Measurements from ENCODE around the gene MOB1A. TPM values are rescaled to one million over a fixed set of nuclear protein-coding genes. Genes with fewer than 3 reads are reported as not detected.

MOB1A gene
- total and polyA plus RNA-seq, 2 of the 13 experiments (the other 11 are each of a cell fraction or from before 2014, with no cell fraction given), result 48.2 to 139 TPM

DNA sequence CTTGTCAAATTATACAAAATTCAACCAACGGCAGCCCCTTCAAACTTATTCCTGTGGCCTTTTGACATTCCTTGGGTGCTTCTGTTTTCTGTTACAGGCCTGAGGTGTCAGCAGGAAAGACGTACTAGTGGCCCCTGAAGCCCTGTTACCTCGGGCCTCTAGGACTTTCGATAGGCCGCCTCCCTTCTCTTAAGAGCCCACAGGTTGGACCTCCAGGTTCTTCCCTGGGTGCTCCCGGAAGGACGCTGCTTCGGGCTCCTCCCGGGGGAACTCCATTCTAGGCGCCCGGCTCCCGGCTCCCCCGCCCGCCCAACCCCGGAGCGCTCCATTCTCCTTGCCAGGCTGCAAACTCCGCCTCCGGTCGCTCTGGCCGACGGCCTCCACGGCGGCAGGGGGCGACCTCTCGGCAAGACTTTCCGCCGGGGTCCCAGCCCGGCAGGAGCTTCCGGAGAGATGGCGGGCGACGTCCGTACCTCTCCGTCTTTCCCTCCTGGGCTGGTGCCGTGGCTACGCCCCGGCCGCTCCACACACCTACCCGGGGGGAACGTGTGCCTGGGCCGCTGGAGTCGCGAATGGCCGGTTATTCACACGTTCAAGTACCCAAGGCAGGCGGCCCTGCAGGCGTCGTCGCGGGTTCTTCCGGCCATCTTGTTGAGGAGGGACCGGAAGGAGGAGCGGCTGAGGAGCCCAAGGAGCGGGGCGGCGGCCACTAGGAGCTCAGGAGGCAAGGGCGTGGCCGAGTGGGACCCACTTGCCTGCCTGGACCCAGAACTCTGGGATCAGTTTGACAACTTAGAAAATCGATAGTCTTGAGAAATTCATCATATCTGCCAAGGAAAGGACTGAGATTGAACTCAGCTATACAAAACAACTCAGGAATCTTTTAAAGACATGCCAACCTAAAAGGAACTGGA lies 58.5 kb downstream of the MOB1A start (continued):
- TF ChIP-seq, protein P1, sequence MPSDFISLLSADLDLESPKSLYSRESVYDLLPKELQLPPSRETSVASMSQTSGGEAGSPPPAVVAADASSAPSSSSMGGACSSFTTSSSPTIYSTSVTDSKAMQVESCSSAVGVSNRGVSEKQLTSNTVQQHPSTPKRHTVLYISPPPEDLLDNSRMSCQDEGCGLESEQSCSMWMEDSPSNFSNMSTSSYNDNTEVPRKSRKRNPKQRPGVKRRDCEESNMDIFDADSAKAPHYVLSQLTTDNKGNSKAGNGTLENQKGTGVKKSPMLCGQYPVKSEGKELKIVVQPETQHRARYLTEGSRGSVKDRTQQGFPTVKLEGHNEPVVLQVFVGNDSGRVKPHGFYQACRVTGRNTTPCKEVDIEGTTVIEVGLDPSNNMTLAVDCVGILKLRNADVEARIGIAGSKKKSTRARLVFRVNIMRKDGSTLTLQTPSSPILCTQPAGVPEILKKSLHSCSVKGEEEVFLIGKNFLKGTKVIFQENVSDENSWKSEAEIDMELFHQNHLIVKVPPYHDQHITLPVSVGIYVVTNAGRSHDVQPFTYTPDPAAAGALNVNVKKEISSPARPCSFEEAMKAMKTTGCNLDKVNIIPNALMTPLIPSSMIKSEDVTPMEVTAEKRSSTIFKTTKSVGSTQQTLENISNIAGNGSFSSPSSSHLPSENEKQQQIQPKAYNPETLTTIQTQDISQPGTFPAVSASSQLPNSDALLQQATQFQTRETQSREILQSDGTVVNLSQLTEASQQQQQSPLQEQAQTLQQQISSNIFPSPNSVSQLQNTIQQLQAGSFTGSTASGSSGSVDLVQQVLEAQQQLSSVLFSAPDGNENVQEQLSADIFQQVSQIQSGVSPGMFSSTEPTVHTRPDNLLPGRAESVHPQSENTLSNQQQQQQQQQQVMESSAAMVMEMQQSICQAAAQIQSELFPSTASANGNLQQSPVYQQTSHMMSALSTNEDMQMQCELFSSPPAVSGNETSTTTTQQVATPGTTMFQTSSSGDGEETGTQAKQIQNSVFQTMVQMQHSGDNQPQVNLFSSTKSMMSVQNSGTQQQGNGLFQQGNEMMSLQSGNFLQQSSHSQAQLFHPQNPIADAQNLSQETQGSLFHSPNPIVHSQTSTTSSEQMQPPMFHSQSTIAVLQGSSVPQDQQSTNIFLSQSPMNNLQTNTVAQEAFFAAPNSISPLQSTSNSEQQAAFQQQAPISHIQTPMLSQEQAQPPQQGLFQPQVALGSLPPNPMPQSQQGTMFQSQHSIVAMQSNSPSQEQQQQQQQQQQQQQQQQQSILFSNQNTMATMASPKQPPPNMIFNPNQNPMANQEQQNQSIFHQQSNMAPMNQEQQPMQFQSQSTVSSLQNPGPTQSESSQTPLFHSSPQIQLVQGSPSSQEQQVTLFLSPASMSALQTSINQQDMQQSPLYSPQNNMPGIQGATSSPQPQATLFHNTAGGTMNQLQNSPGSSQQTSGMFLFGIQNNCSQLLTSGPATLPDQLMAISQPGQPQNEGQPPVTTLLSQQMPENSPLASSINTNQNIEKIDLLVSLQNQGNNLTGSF (CRISPR knock-in tag; IDR thresholded peaks at IDR 0.05), result 0 out of 2 replicates have a peak, but pooled peaks have one; percentile 45
- TF ChIP-seq NFATC3 (CRISPR knock-in tag; IDR thresholded peaks at IDR 0.05) (peak; percentile 87), MTF2 (CRISPR knock-in tag; IDR thresholded peaks at IDR 0.05; ENCODE audit: borderline replicate concordance) (peak; percentile 100), TEAD3 (CRISPR knock-in tag; optimal IDR thresholded peaks at IDR 0.05; ENCODE audit: borderline replicate concordance) (no peak), RCOR2 (CRISPR knock-in tag; IDR thresholded peaks at IDR 0.05) (peak; percentile 37; the same call in 1 of the 2 replicates), PHF20 (CRISPR knock-in tag; IDR thresholded peaks at IDR 0.05) (peak; percentile 99), SP2 (CRISPR knock-in tag; IDR thresholded peaks at IDR 0.05) (peak; percentile 68), ETV5 (CRISPR knock-in tag; IDR thresholded peaks at IDR 0.05; ENCODE audit: borderline replicate concordance) (peak; percentile 98), ZFP37 (CRISPR knock-in tag; IDR thresholded peaks at IDR 0.05; ENCODE audit: borderline replicate concordance) (peak; percentile 90; the same call in 1 of the 2 replicates), ZNF75D (CRISPR knock-in tag; IDR thresholded peaks at IDR 0.05; ENCODE audit: borderline replicate concordance) (no peak; the same call in 1 of the 2 replicates), MED1 (CRISPR knock-in tag; IDR thresholded peaks at IDR 0.05) (peak; percentile 77; the same call in 1 of the 2 replicates), MEIS2 (CRISPR knock-in tag; IDR thresholded peaks at IDR 0.05) (no peak; the same call in 1 of the 2 replicates), ATF7 (IDR thresholded peaks at IDR 0.05) (no peak), ATF7 (CRISPR knock-in tag; IDR thresholded peaks at IDR 0.05) (no peak)
- TF ChIP-seq, protein P2, sequence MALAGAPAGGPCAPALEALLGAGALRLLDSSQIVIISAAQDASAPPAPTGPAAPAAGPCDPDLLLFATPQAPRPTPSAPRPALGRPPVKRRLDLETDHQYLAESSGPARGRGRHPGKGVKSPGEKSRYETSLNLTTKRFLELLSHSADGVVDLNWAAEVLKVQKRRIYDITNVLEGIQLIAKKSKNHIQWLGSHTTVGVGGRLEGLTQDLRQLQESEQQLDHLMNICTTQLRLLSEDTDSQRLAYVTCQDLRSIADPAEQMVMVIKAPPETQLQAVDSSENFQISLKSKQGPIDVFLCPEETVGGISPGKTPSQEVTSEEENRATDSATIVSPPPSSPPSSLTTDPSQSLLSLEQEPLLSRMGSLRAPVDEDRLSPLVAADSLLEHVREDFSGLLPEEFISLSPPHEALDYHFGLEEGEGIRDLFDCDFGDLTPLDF (CRISPR knock-in tag; IDR thresholded peaks at IDR 0.05), result peak; percentile 76; the same call in 1 of the 2 replicates
- TF ChIP-seq, protein P3, sequence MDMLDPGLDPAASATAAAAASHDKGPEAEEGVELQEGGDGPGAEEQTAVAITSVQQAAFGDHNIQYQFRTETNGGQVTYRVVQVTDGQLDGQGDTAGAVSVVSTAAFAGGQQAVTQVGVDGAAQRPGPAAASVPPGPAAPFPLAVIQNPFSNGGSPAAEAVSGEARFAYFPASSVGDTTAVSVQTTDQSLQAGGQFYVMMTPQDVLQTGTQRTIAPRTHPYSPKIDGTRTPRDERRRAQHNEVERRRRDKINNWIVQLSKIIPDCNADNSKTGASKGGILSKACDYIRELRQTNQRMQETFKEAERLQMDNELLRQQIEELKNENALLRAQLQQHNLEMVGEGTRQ (IDR thresholded peaks at IDR 0.05; ENCODE audit: low read depth, low read length), result no peak
- TF ChIP-seq, protein P3 (CRISPR knock-in tag; IDR thresholded peaks at IDR 0.05; ENCODE audit: borderline replicate concordance), result no peak; the same call in 1 of the 2 replicates
- TF ChIP-seq, protein P4, sequence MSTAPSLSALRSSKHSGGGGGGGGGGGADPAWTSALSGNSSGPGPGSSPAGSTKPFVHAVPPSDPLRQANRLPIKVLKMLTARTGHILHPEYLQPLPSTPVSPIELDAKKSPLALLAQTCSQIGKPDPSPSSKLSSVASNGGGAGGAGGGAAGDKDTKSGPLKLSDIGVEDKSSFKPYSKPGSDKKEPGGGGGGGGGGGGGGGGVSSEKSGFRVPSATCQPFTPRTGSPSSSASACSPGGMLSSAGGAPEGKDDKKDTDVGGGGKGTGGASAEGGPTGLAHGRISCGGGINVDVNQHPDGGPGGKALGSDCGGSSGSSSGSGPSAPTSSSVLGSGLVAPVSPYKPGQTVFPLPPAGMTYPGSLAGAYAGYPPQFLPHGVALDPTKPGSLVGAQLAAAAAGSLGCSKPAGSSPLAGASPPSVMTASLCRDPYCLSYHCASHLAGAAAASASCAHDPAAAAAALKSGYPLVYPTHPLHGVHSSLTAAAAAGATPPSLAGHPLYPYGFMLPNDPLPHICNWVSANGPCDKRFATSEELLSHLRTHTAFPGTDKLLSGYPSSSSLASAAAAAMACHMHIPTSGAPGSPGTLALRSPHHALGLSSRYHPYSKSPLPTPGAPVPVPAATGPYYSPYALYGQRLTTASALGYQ (CRISPR knock-in tag; IDR thresholded peaks at IDR 0.05), result peak; percentile 88
